GM13976 (cell line): ENCODE measurements around the gene DNAI7.

Source experiments
- DNase-seq: peaks from one replicate; pipeline ENCODE4 v3.0.0; 2012; ENCODE audit warnings: low spot score
- in situ Hi-C: fragments of 300-500 bp; cut with MboI; formaldehyde crosslinking; loops from one replicate; pipeline ENCODE4 v1.12.0; 2022; ENCODE audit warnings: low sequenced_read_pairs, mixed read lengths, inconsistent platforms; ENCODE audit not compliant: unreplicated experiment
- TF ChIP-seq, protein P1 (sequence below): IDR thresholded peaks from 2 replicates; pipeline ENCODE4 v1.5.1; 2012; ENCODE audit warnings: borderline replicate concordance, mild to moderate bottlenecking; ENCODE audit not compliant: insufficient read depth; ENCODE audit errors: extremely low read depth, missing control alignments, control extremely low read depth

The DNAI7 gene

DNA sequence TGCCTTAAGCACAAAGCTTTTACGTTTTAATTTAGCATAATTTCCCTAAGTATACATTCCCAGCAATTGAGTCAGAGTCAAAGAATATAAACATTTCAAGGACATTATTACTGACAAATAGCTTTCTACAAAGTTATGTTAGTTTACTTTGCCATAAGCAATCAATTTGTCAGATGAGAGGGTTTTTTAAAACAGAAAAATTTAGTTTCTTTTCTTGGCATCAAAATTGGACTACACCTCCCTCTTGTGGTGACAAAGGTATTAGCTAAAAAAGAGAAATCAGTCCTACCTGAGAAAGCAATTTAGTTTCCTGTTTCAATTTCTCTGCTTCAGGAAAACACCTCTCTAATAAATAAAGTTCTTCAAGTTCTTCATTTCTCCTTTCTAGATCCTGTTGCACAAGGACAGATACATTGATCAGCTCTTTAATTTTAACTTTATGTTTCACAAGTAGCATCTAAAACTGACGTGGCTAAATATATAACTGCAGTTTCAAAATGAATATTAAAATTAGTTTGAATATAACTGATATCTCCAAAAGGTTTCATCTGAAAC is 39.9 kb downstream of the DNAI7 start:
- DNase-seq = peak; percentile 64
- in situ Hi-C loops = no loop called here
- TF ChIP-seq, protein P1, sequence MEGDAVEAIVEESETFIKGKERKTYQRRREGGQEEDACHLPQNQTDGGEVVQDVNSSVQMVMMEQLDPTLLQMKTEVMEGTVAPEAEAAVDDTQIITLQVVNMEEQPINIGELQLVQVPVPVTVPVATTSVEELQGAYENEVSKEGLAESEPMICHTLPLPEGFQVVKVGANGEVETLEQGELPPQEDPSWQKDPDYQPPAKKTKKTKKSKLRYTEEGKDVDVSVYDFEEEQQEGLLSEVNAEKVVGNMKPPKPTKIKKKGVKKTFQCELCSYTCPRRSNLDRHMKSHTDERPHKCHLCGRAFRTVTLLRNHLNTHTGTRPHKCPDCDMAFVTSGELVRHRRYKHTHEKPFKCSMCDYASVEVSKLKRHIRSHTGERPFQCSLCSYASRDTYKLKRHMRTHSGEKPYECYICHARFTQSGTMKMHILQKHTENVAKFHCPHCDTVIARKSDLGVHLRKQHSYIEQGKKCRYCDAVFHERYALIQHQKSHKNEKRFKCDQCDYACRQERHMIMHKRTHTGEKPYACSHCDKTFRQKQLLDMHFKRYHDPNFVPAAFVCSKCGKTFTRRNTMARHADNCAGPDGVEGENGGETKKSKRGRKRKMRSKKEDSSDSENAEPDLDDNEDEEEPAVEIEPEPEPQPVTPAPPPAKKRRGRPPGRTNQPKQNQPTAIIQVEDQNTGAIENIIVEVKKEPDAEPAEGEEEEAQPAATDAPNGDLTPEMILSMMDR = peak; percentile 33

- no peak for DNase-seq
- in situ Hi-C loops = no loop called here
- TF ChIP-seq, protein P1 = no peak
Observed at GRCh38 chr12:25152055-25152454, 42.9 kb downstream of the DNAI7 start.

GRCh38 chr12:25151476-25151875 is 43.5 kb downstream of the DNAI7 start:
- in situ Hi-C loops = no loop called here
- TF ChIP-seq, protein P1 = no peak
- no peak for DNase-seq

GRCh38 chr12:25146686-25147085 is 48.3 kb downstream of the DNAI7 start:
- no peak for DNase-seq
- TF ChIP-seq, protein P1 = no peak
- in situ Hi-C loops = no loop called here

DNA sequence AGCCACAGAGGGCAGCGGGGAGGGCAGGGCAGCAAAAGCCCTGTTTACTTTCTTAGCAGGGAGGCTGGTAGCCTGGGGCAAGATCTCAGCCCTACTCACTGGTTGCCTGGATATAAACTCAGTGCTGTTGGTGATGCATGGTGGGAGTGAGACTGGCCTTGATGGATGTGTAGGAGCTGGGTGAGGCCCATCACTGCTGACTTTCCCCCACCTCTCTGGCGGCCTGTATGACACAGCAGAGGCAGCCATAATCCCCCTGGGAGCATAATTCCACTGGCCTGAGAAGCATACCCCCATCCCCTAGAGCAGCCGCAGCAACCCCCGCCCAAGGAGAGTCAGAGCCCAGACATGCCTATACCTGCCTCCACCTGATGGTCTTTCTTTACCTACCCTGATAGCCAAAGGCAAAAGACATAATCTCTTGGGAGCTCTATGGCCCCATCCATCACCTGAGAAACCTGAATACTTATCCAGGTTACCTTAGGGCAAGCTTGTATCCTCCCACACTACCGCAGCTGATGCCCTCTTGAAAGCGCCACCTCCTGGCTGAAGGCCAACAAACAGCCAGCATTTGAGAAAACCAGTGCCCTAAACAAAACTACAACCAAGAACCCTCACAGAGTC is 59.3 kb downstream of the DNAI7 start:
- no peak for DNase-seq
- in situ Hi-C loops = no loop called here
- TF ChIP-seq, protein P1 = no peak

DNA sequence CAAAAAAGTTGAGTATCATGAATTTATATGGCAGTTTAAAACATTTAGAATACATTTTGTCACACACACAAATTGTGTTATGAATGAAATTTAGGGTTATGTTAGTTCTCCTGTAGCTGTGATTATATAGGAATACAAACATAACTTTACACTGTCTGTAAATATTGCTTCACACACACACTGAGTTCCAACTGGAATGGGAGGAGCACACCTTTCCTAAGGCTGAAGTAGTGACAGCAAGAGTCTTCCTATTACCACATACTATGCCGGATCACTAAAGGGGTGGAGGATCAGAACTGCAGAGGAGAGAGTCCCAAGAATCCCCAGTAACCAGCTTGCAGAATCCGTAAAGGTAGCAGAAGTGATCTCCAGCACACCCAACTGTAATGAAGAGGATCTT is 63.7 kb downstream of the DNAI7 start:
- in situ Hi-C loops = no loop called here
- TF ChIP-seq, protein P1 = no peak
- no peak for DNase-seq

GRCh38 chr12:25130741-25131188 is 64.2 kb downstream of the DNAI7 start:
- peak; percentile 50 for DNase-seq
- in situ Hi-C loops = no loop called here
- TF ChIP-seq, protein P1 = peak; percentile 35
